ENCODE results near the gene CYP4F11.

DNA sequence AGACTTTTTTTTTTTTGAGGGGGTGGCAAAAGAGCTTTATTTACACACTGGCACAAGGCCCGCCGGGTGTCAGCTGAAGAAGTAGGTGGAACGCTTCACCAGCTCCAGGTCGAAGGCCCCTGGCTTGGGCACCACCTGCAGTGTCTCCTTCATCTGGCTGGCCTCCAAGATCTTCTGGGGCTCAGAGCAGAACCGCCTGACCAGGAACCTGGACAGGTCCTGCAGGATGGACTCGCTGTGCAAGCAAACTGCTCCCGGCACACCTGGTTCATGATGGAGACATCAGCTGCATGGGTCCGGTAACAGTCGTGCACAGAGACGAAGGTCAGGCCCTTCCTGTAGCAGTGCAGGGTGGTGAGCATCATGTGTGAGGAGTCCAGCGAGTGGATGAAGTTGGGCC is 32.1 kb downstream of the CYP4F11 start:
- TF ChIP-seq, protein P1, sequence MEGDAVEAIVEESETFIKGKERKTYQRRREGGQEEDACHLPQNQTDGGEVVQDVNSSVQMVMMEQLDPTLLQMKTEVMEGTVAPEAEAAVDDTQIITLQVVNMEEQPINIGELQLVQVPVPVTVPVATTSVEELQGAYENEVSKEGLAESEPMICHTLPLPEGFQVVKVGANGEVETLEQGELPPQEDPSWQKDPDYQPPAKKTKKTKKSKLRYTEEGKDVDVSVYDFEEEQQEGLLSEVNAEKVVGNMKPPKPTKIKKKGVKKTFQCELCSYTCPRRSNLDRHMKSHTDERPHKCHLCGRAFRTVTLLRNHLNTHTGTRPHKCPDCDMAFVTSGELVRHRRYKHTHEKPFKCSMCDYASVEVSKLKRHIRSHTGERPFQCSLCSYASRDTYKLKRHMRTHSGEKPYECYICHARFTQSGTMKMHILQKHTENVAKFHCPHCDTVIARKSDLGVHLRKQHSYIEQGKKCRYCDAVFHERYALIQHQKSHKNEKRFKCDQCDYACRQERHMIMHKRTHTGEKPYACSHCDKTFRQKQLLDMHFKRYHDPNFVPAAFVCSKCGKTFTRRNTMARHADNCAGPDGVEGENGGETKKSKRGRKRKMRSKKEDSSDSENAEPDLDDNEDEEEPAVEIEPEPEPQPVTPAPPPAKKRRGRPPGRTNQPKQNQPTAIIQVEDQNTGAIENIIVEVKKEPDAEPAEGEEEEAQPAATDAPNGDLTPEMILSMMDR (IDR thresholded peaks at IDR 0.05), result no peak
- no peak for TF ChIP-seq POLR2A (IDR thresholded peaks at IDR 0.05)
